ENCODE results near the gene CYP2S1. TPM values are rescaled to one million over a fixed set of nuclear protein-coding genes. Genes with fewer than 3 reads are reported as not detected.
"Not testable (repeated sequence)": the region's sequence is repeated elsewhere in the genome, so short reads cannot be mapped to it uniquely, and the experiment has no call there.

CYP2S1 gene
- total and polyA plus RNA-seq, 8 donors, result 2.6 to 22.5 (median 4.2) TPM

DNA sequence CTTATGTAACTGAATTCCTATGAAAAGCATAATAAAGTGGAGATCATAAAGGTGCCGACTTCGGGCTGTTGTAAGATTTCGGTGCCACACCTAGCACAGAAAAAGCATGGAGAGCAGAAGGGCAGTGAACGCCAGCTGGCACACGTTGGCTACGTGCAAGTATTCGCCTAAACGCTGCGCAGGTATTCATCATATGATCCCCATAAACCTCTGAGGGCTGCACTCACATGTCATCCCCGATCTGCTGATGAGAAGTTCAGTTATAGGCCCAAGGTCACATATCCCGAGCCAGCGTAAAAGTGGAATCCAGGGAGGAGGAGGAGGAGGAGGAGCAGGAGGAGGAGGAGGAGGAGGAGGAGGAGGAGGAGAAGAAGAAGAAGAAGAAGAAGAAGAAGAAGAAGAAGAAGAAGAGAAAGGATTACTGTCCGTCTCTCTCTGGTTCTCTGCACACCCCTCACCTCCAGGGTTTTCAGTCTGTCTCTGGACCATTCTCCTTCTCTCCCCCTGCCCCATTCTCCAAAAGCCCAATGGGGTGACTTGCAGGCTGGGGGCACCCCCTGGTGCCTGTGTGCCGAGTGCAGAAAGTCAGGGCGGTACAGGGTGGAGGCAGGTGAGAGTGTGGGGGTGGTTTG lies 18.6 kb upstream of the CYP2S1 start:
- Histone ChIP-seq H3K27ac (peak overlapping the region in 1 of 2 donors; percentile 26), H3K9me3 (no peaks in the 10 kb centered on the region), H3K4me3 (no peak overlapping the region), H3K36me3 (no peaks in the 10 kb centered on the region), H3K4me1 (peaks cover 0 to 17% of the 10 kb centered on the region in 2 donors), H3K27me3 (no peaks in the 10 kb centered on the region)
- intact Hi-C loops (cut with DNase I), result no loop called here
- ATAC-seq (no peak), DNase-seq (no peak)
- TF ChIP-seq, protein P1, sequence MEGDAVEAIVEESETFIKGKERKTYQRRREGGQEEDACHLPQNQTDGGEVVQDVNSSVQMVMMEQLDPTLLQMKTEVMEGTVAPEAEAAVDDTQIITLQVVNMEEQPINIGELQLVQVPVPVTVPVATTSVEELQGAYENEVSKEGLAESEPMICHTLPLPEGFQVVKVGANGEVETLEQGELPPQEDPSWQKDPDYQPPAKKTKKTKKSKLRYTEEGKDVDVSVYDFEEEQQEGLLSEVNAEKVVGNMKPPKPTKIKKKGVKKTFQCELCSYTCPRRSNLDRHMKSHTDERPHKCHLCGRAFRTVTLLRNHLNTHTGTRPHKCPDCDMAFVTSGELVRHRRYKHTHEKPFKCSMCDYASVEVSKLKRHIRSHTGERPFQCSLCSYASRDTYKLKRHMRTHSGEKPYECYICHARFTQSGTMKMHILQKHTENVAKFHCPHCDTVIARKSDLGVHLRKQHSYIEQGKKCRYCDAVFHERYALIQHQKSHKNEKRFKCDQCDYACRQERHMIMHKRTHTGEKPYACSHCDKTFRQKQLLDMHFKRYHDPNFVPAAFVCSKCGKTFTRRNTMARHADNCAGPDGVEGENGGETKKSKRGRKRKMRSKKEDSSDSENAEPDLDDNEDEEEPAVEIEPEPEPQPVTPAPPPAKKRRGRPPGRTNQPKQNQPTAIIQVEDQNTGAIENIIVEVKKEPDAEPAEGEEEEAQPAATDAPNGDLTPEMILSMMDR (IDR thresholded peaks at IDR 0.05), result no peak

DNA sequence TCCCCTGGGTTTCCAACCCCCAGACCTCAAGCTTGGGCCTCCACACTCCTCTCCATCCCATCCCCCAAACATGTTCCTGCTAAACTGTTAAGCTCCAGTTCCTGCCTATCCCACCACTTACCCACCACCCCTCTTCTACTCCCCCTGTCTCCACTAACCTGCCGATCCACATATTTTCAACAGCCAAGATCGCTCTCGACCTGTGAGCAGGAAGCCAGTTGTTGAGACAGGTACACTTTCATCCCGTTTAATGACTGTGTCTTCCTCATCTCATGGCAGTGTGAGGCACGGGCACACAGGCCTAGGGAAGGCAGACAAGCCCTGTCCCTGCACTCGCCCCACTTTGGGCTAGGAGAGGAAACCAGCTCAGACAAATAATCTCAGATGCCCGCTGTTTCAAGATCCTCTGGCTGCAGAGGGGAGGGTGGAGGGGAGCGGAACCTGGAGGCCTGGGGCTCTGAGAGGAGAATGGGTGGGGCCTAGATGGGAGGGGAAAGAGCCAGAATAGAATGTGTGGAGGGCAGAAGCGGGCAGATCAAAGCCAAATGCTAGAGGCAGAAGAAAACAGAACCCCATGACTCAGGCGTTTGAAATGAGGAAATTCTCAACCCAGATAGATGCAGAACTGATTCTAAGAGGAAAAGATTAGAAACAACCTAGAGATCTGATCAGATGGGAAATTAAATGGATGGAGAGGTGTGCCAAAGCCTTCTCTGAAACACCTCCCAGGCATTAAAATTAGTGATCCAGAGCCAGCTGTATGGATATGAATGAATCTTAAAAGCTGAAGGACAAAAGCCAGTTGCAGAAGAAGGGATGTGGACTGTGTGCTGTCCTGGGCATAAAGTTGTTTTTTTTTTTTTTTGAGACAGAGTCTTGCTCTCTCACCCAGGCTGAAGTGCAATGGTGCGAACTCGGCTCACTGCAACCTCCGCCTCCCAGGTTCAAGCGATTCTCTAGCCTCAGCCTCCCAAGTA lies 16.9 kb upstream of the CYP2S1 start:
- intact Hi-C loops (cut with DNase I), result no loop called here
- no peaks in the 10 kb centered on the region for H3K9me3 ChIP-seq
- ATAC-seq, result peak; percentile 91
- H3K4me3 ChIP-seq, result peak overlapping the region in 1 of 2 donors; percentile 23
- peak overlapping the region; percentile 41 to 70 for H3K27ac ChIP-seq
- no peaks in the 10 kb centered on the region for H3K36me3 ChIP-seq
- peak; percentile 45 to 88 (median 81) for DNase-seq
- no peaks in the 10 kb centered on the region for H3K27me3 ChIP-seq
- H3K4me1 ChIP-seq, result peaks cover 0 to 17% of the 10 kb centered on the region in 2 donors
- TF ChIP-seq, protein P1 (IDR thresholded peaks at IDR 0.05), result no peak

DNA sequence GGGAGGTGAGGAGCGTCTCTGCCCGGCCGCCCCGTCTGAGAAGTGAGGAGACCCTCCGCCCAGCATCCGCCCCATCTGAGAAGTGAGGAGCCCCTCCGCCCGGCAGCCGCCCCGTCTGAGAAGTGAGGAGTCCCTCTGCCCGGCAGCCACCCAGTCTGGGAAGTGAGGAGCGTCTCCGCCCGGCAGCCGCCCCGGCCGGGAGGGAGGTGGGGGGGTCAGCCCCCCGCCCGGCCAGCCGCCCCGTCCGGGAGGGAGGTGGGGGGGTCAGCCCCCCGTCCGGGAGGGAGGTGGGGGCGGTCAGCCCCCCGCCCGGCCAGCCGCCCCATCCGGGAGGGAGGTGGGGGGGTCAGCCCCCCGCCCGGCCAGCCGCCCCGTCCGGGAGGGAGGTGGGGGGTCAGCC lies 12.8 kb upstream of the CYP2S1 start:
- DNase-seq; H3K4me3 ChIP-seq; intact Hi-C loops (cut with DNase I); ATAC-seq; H3K27me3 ChIP-seq; H3K9me3 ChIP-seq; H3K36me3 ChIP-seq; H3K27ac ChIP-seq: not testable (repeated sequence)
- peaks cover 0 to 16% of the 10 kb centered on the region in 2 donors for H3K4me1 ChIP-seq

DNA sequence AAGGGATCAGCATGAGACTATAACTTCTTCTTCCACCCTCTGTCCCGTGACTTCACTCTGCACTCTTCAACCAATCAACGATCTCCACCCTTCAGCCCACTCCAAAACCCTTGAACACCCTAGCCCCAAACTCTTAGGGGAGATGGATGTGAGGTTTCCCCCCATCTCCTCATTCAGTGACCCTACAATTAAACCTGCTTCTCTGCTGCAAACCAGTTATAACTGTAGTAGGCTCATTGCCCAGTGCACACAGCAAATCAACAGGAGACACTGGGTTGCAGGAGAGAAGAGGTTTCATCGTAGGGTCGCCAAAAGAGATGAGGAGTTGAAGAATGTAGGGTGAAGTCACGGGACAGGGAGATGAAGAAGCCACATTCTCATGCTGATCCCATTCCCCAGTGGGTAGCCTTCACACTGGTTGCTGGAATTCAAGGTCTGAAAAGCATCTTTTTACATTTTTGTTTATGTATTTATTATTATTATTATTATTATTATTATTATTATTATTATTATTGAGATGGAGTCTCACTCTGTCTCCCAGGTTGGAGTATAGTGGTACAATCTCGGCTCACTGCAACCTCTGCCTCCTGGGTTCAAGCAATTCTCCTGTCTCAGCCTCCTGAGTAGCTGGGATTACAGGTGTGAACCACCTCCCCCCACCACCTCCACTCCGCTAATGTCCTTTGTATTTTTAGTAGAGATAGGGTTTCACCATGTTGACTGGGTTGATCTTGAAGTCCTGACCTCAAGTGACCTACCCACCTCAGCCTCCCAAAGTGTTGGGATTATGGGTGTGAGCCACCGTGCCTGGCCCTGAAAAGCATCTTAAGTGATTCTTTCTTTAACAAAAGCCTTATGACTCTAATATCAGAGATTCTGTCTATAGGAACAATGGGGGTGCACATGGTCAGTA lies 5.8 kb upstream of the CYP2S1 start:
- ATAC-seq (no peak), DNase-seq (no peak)
- intact Hi-C loops (cut with DNase I), result no loop called here
- Histone ChIP-seq H3K9me3 (no peaks in the 10 kb centered on the region), H3K4me3 (no peak overlapping the region), H3K36me3 (no peaks in the 10 kb centered on the region), H3K4me1 (no peaks in the 10 kb centered on the region), H3K27me3 (peaks cover 0 to 17% of the 10 kb centered on the region in 2 donors), H3K27ac (no peak overlapping the region)
- TF ChIP-seq, protein P1 (IDR thresholded peaks at IDR 0.05), result no peak

DNA sequence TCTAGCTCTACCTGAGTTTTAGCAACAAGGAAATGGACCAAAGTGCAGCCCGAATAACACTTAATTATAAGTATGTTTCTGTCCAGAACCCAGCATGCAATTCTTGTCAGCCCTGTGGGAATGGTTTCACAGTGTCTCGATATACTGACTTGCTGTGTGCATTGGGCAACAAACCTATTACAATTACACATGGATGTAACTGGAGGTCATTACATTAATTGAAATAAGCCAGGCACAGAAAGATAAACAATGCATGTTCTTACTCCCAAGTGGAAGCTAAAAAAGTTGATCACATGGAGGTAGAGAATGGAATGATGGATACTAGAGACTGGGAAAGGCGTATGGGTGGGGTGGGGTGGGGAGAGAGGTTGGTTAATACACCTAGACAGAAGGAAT lies 5.1 kb upstream of the CYP2S1 start:
- Histone ChIP-seq H3K27me3 (peaks cover 3 to 24% of the 10 kb centered on the region in 2 donors), H3K27ac (no peak overlapping the region), H3K4me1 (peaks cover under 1 to 5% of the 10 kb centered on the region in 2 donors), H3K4me3 (no peak overlapping the region), H3K9me3 (no peaks in the 10 kb centered on the region), H3K36me3 (no peaks in the 10 kb centered on the region)
- DNase-seq (no peak), ATAC-seq (no peak)
- intact Hi-C loops (cut with DNase I), result no loop called here
- TF ChIP-seq, protein P1 (IDR thresholded peaks at IDR 0.05), result no peak

Measured in left lung (tissue), 10 donors.